AG04449 (cell line): ENCODE measurements around the gene GSX1.
A peak's percentile ranks its signal among the peaks of the same experiment; 100 is the strongest.
"Not testable (repeated sequence)": the region's sequence is repeated elsewhere in the genome, so short reads cannot be mapped to it uniquely, and the experiment has no call there.

Experiments used
- CTCF ChIA-PET: fragments of 350-600 bp; formaldehyde crosslinking; extraction: SDS; loops from one replicate; lab custom pipeline; 2021; ENCODE audit warnings: antibody characterized with exemption; lab: Yijun Ruan, JAX
- POLR2A ChIA-PET: fragments of 400-600, 350-600 bp; formaldehyde crosslinking; extraction: SDS; loops from one replicate; lab custom pipeline; 2020; ENCODE audit warnings: antibody characterized with exemption, inconsistent platforms; lab: Yijun Ruan, JAX
- DNase-seq: peaks from one replicate; pipeline ENCODE4 v3.0.0-alpha.2; 2010; ENCODE audit warnings: low read depth, low spot score
- H3K4me3 ChIP-seq: 2 replicates; pipeline ENCODE4 v1.5.1; 2011; ENCODE audit warnings: low read depth, mild to moderate bottlenecking, control low read depth, low read length
- TF ChIP-seq, protein P1 (sequence below): IDR thresholded peaks from one replicate; pipeline ENCODE4 v1.5.1; 2011; ENCODE audit warnings: mild to moderate bottlenecking, moderate library complexity, low read length, control low read depth, inconsistent platforms; ENCODE audit not compliant: insufficient read depth; ENCODE audit errors: missing control alignments

The GSX1 gene

GRCh38 chr13:27792393-27793218, at the start of gene GSX1:
Gene GSX1 (plus strand): TSS chr13:27792483. CDS start chr13:27792691, 208 bp downstream.
- ChIA-PET POLR2A (no interaction called here), CTCF (no interaction called here)
- DNase-seq, result no peak
- H3K4me3 ChIP-seq, result peak within 1 kb of the TSS; percentile 29
- TF ChIP-seq, protein P1, sequence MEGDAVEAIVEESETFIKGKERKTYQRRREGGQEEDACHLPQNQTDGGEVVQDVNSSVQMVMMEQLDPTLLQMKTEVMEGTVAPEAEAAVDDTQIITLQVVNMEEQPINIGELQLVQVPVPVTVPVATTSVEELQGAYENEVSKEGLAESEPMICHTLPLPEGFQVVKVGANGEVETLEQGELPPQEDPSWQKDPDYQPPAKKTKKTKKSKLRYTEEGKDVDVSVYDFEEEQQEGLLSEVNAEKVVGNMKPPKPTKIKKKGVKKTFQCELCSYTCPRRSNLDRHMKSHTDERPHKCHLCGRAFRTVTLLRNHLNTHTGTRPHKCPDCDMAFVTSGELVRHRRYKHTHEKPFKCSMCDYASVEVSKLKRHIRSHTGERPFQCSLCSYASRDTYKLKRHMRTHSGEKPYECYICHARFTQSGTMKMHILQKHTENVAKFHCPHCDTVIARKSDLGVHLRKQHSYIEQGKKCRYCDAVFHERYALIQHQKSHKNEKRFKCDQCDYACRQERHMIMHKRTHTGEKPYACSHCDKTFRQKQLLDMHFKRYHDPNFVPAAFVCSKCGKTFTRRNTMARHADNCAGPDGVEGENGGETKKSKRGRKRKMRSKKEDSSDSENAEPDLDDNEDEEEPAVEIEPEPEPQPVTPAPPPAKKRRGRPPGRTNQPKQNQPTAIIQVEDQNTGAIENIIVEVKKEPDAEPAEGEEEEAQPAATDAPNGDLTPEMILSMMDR, result no peak

DNA sequence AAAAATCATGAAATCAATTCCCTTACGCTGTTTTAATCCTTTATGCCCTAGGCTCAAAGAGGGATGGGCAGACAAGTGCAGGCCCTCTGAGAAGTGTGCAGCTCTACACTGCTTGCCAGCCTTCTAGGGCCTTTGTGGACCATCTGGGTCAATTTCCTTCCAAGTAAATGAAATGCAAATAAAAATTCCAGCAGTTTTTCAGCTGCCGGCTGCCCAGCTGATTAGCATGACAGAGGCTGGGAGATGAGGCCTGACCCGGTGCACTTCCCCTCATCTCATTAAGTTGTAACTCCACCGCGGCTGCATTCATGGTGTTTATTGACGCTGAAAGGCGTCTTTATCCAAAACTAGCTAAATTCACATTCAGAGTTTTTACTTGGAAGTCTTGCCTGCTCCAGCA, 47.5 kb upstream of the GSX1 start:
- DNase-seq, result no peak
- POLR2A ChIA-PET, result no interaction called here
- CTCF ChIA-PET, result no interaction called here
- TF ChIP-seq, protein P1, result no peak
- H3K4me3 ChIP-seq, result no peak overlapping the region

GRCh38 chr13:27745301-27745700, 47.0 kb upstream of the GSX1 start:
- TF ChIP-seq, protein P1, result no peak
- no peak overlapping the region for H3K4me3 ChIP-seq
- ChIA-PET CTCF (no interaction called here), POLR2A (no interaction called here)
- no peak for DNase-seq

DNA sequence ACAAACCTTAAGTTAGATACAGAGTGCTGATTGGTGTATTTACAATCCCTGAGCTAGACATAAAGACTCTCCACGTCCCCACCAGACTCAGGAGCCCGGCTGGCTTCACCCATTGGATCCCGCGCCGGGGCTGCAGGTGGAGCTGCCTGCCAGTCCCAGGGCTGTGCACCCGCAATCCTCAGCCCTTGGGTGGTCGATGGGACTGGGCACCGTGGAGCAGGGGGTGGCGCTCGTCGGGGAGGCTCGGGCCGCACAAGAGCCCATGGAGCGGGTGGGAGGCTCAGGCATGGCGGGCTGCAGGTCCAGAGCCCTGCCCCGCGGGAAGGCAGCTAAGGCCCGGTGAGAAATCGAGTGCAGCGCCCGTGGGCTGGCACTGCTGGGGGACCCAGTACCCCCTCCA, 44.1 kb upstream of the GSX1 start:
- DNase-seq, H3K4me3 ChIP-seq, POLR2A ChIA-PET, CTCF ChIA-PET: not testable (repeated sequence)

DNA sequence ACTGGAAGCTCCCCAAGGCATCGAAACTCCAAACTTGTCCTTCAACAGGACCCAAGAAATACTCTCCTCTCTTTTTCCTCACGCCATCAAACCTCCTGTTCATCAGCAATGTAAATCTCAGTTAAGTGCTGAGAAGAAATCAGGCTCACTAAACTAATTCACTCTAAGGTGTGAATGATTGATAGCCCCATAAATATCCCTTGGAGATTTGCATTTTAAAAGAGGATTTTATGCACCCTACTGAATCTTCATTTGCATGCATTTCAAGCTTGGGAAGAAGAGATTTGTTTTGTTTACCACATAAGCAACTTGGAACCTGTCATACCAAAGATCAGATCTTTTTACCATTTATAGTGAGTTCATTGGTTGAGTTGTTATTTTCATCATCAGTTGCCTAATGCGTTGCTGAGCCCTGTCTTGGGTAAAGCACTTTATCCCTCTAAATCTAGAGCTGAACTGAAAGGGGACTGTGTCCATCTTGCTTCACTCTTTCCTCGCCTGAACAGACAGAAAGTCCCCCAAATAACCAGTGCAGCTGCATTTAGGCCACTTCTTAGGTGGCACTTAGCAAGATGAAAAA, 40.2 kb upstream of the GSX1 start:
- CTCF ChIA-PET, result no interaction called here
- DNase-seq, result no peak
- no peak overlapping the region for H3K4me3 ChIP-seq
- TF ChIP-seq, protein P1, result no peak
- POLR2A ChIA-PET, result no interaction called here

- ChIA-PET POLR2A (no interaction called here), CTCF (no interaction called here)
- H3K4me3 ChIP-seq, result no peak overlapping the region
- no peak for DNase-seq
- TF ChIP-seq, protein P1, result no peak
Observed at GRCh38 chr13:27765650-27766049, 26.6 kb upstream of the GSX1 start.

GRCh38 chr13:27770809-27771208, 21.5 kb upstream of the GSX1 start:
- ChIA-PET POLR2A (no interaction called here), CTCF (interaction anchor here (0.9 to 1.7 kb wide), 3 partner anchors 13 to 216 kb away, joined by 3 to 5 read pairs (median 3); no protein-coding TSS in a partner anchor)
- no peak for DNase-seq
- TF ChIP-seq, protein P1, result peak; percentile 37
- no peak overlapping the region for H3K4me3 ChIP-seq
